RWPE1 (cell line): ENCODE data around the gene DHX40.

Source experiments
- CTCF ChIA-PET: fragments of 350-600 bp; sonication (Branson Sonifier 250); formaldehyde crosslinking; extraction: SDS; loops from one replicate; lab custom pipeline; 2021; lab: Yijun Ruan, JAX
- POLR2A ChIA-PET: fragments of 400-600 bp; formaldehyde crosslinking; extraction: SDS; loops from one replicate; lab custom pipeline; 2020; ENCODE audit warnings: antibody characterized with exemption; ENCODE audit not compliant: low non-redundant PET; lab: Yijun Ruan, JAX
- DNase-seq: peaks from one replicate; pipeline ENCODE4 v3.0.0; 2012; ENCODE audit warnings: low spot score
- H3K27ac ChIP-seq: fragments of 450-650 bp; 2 replicates; pipeline ENCODE4 v1.5.1; 2017
- CTCF ChIP-seq: fragments of 450-650 bp; conservative IDR thresholded peaks from 2 replicates; pipeline ENCODE4 v1.5.1; 2017; ENCODE audit warnings: low read depth, mild to moderate bottlenecking

DHX40 gene

GRCh38 chr17:59642565-59642964, 77.2 kb downstream of the DHX40 start:
- CTCF ChIA-PET, result no interaction called here
- DNase-seq, result no peak
- no peak overlapping the region for H3K27ac ChIP-seq
- no peak for TF ChIP-seq CTCF
- POLR2A ChIA-PET, result interaction anchor here (0.5 kb wide), 1 partner anchor 106 kb away, joined by 3 read pairs; no protein-coding TSS in a partner anchor

DNA sequence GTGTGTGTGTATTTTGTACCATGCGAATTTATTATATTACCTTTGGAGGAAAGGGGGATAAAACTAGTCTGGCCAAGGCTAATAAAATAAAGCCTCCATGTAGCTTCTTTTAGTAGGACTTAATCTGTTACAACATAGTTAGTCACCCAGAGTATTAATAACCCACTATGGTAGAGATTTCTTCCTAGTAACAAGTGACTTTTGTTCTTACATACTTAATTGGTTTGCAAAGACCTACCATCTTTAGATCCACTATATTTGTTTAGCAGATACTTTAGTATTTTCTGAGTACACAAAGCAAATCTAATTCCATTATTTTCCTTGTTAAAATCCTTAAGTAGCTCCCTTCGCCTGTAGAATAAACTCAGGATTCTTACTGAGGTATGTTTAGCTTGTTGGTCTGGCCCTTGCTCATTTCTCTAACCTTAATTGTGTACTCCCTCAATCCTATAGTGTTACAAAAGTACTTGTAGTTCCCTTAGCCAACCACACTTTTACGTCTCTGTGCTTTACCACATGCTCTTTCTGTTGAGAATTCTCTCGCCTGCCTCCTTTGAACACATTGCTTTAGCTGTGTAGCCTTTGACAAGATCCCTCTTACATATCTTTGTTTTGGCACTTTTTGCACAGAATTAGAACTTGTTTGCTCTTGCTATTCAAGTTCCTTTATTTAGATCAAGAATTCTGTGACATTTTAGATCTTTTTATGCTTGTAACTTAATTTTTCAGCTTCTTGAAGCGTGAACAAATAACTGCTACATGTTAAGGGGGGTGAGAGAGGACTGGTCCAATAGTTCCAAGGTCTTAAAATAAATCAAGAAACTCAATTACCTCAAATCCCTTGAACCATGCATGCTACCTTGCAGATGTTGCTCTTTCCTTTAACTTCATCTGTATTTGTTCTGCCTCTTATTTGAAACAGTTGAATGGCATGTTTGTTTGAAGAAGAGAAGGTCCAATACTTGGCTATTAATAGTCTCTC, 78.0 kb downstream of the DHX40 start:
- peak; percentile 34 for DNase-seq
- no peak overlapping the region for H3K27ac ChIP-seq
- ChIA-PET CTCF (interaction anchor here (0.6 kb wide), 1 partner anchor 91 kb away, joined by 6 read pairs; no protein-coding TSS in a partner anchor), POLR2A (interaction anchor here (0.5 kb wide), 1 partner anchor 105 kb away, joined by 3 read pairs; no protein-coding TSS in a partner anchor)
- no peak for TF ChIP-seq CTCF

GRCh38 chr17:59647288-59647687, 81.9 kb downstream of the DHX40 start:
- DNase-seq, result no peak
- no peak for TF ChIP-seq CTCF
- CTCF ChIA-PET, result interaction anchor here (0.7 kb wide), 1 partner anchor 1165 kb away, joined by 4 read pairs; no protein-coding TSS in a partner anchor
- H3K27ac ChIP-seq, result no peak overlapping the region
- POLR2A ChIA-PET, result no interaction called here

DNA sequence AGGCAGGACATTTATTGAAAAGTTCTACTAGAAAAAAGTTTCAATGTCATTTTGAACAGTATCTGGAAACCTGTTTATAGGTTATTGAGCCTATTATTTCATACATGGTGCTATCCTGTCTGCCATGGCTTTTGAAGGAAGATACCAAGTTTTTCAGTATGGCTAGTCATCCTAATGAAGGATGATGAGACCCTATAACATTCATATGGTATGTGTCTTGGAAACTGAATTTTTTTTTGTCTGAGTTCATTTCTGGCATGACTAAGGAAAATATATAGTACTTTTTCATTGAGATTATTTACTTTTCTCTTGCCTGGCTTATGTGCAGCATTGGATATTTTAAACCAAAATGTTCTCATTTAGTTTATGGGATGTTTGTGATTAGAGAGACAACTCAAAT, 84.5 kb downstream of the DHX40 start:
- no peak for TF ChIP-seq CTCF
- no peak overlapping the region for H3K27ac ChIP-seq
- CTCF ChIA-PET, result no interaction called here
- POLR2A ChIA-PET, result no interaction called here
- no peak for DNase-seq

- DNase-seq, result no peak
- H3K27ac ChIP-seq, result no peak overlapping the region
- no peak for TF ChIP-seq CTCF
- ChIA-PET CTCF (no interaction called here), POLR2A (no interaction called here)
These were observed 85.2 kb downstream of the DHX40 start for GRCh38 chr17:59650642-59651041.

DNA sequence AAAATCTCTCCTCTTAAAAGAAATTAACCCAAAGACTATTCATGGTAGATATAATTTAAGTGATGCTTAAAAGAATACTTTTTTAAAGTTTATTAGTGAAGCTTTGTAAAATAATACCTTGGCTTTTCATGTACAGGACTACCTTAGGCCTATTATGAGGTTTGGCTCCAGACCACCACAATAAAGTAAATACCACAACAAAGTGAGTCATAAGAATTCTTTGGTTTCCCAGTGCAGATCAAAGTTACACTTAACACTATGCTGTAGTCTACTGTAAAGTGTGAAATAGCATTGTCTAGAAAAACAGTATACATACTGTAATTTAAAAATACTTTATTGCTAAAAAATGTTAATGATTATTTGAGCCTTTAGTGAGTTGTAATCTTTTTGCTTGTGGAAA, 85.9 kb downstream of the DHX40 start:
- H3K27ac ChIP-seq, result no peak overlapping the region
- DNase-seq, result no peak
- ChIA-PET CTCF (no interaction called here), POLR2A (no interaction called here)
- no peak for TF ChIP-seq CTCF
